Loucy (cell line): ENCODE measurements around the gene ZFYVE28.

Experiments used
- H2AFZ ChIP-seq: fragments of 200-600 bp; sonication (generic); 2 replicates; pipeline ENCODE4 v1.6.0; 2016; ENCODE audit warnings: antibody characterized with exemption, mild to moderate bottlenecking, low read length, moderate library complexity
- H3F3A ChIP-seq: fragments of 200-600 bp; 2 replicates; pipeline ENCODE4 v1.6.0; 2016; ENCODE audit warnings: antibody characterized with exemption, low read depth, mild to moderate bottlenecking
- H3K27me3 ChIP-seq: fragments of 200-600 bp; sonication (generic); 2 replicates; pipeline ENCODE4 v1.6.1; 2014; ENCODE audit warnings: low read length, mild to moderate bottlenecking; ENCODE audit not compliant: insufficient read depth, poor library complexity, severe bottlenecking
- H3K36me3 ChIP-seq: fragments of 200-600 bp; sonication (generic); 2 replicates; pipeline ENCODE4 v1.6.1; 2016; ENCODE audit warnings: low read length; ENCODE audit not compliant: insufficient read depth
- H3K4me1 ChIP-seq: fragments of 200-600 bp; sonication (generic); 2 replicates; pipeline ENCODE4 v1.5.1; 2014; ENCODE audit warnings: low read length, mild to moderate bottlenecking; ENCODE audit not compliant: insufficient read depth, poor library complexity, severe bottlenecking
- H3K4me2 ChIP-seq: fragments of 200-600 bp; sonication (generic); 2 replicates; pipeline ENCODE4 v1.6.0; 2014; ENCODE audit warnings: antibody characterized with exemption, low read length, low read depth, mild to moderate bottlenecking; ENCODE audit not compliant: poor library complexity, severe bottlenecking
- H3K4me3 ChIP-seq: fragments of 200-600 bp; sonication (generic); 2 replicates; pipeline ENCODE4 v1.5.1; 2014; ENCODE audit warnings: low read length, mild to moderate bottlenecking, mixed read lengths; ENCODE audit not compliant: poor library complexity, severe bottlenecking
- H3K79me2 ChIP-seq: fragments of 200-600 bp; sonication (generic); 2 replicates; pipeline ENCODE4 v1.6.1; 2014; ENCODE audit warnings: low read length; ENCODE audit not compliant: insufficient read depth
- H3K9ac ChIP-seq: fragments of 200-600 bp; sonication (generic); 2 replicates; pipeline ENCODE4 v1.6.0; 2014; ENCODE audit warnings: mild to moderate bottlenecking, low read depth, low read length, moderate library complexity; ENCODE audit not compliant: poor library complexity, severe bottlenecking
- H3K9me2 ChIP-seq: fragments of 200-600 bp; sonication (generic); replicated peaks from 2 replicates; pipeline ENCODE4 v1.6.1; 2016; ENCODE audit warnings: low read depth, low read length, mixed read lengths
- H3K9me3 ChIP-seq: fragments of 200-600 bp; sonication (generic); 2 replicates; pipeline ENCODE4 v1.6.1; 2014; ENCODE audit warnings: mild to moderate bottlenecking, antibody characterized with exemption, low read length, low read depth; ENCODE audit not compliant: insufficient read depth
- H4K20me1 ChIP-seq: fragments of 200-600 bp; sonication (generic); 2 replicates; pipeline ENCODE4 v1.6.0; 2014; ENCODE audit warnings: antibody characterized with exemption, low read length, mild to moderate bottlenecking; ENCODE audit not compliant: insufficient read depth, poor library complexity, severe bottlenecking
- EZH2phosphoT487 ChIP-seq: fragments of 200-600 bp; IDR thresholded peaks from 2 replicates; pipeline ENCODE4 v1.6.1; 2018; ENCODE audit warnings: antibody characterized with exemption, mild to moderate bottlenecking, moderate library complexity, borderline replicate concordance
- TF ChIP-seq, protein P1 (sequence below): fragments of 200-600 bp; sonication (generic); conservative IDR thresholded peaks from 2 replicates; pipeline ENCODE4 v1.5.1; 2014; ENCODE audit warnings: mild to moderate bottlenecking, antibody characterized with exemption, low read length

Gene ZFYVE28

DNA sequence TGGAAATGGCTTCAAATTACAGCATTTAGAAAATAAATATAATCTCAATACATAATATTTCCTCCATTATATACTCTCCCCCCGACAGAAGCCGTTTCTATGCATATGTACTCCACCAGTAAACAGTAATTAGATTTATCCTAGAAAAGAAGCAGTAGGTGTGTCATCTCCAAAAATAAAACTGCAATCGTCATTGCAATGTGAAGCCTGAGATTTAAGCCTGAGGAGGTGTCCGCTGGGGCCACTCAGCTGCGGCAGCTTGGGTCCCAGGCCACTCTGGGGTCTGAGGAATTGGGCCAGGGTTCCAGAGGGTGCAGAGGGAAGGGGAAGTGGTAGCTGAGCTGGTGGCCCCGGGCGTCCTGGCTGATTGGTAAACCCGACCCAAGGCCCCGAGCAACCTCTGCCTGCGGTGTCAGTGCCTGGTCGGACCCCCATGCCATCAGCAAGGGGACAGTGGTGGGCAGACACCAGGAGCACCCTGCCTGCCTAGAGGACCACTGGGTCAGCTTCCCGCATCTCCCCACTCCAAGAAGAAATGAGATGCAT, 148.8 kb downstream of the ZFYVE28 start:
- Histone ChIP-seq H3K4me3 (no peak overlapping the region), H3K9me3 (no peaks in the 10 kb centered on the region), H3K9me2 (no peaks in the 10 kb centered on the region), H3K79me2 (no peaks in the 10 kb centered on the region), H4K20me1 (no peaks in the 10 kb centered on the region), H3K9ac (no peak overlapping the region), H2AFZ (no peak overlapping the region), H3K27me3 (no peaks in the 10 kb centered on the region), H3K4me2 (no peak overlapping the region), H3K4me1 (peaks cover 16% of the 10 kb centered on the region), H3K36me3 (no peaks in the 10 kb centered on the region), H3F3A (no peaks in the 10 kb centered on the region)
- no peak for TF ChIP-seq EZH2phosphoT487
- TF ChIP-seq, protein P1, sequence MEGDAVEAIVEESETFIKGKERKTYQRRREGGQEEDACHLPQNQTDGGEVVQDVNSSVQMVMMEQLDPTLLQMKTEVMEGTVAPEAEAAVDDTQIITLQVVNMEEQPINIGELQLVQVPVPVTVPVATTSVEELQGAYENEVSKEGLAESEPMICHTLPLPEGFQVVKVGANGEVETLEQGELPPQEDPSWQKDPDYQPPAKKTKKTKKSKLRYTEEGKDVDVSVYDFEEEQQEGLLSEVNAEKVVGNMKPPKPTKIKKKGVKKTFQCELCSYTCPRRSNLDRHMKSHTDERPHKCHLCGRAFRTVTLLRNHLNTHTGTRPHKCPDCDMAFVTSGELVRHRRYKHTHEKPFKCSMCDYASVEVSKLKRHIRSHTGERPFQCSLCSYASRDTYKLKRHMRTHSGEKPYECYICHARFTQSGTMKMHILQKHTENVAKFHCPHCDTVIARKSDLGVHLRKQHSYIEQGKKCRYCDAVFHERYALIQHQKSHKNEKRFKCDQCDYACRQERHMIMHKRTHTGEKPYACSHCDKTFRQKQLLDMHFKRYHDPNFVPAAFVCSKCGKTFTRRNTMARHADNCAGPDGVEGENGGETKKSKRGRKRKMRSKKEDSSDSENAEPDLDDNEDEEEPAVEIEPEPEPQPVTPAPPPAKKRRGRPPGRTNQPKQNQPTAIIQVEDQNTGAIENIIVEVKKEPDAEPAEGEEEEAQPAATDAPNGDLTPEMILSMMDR, result no peak

DNA sequence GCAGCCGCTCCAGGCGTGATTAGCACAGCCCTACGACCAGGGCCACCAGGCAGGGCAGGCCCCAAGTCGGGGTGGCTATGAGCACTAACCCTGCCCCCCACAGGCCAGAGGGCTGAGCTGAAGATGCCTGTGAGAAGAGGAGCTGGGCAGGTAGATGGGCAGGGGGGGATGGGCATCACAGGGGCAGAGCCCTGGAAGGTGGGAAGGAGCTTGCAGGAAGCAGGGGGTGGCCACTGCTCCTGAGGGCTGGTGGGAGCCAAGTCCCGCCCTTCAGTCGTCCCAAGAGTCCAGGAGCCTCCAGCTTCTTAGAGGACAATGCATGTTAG, 149.3 kb downstream of the ZFYVE28 start:
- Histone ChIP-seq H3K9ac (no peak overlapping the region), H3K4me2 (no peak overlapping the region), H3K9me2 (no peaks in the 10 kb centered on the region), H3K4me1 (peaks cover 16% of the 10 kb centered on the region), H3K4me3 (no peak overlapping the region), H2AFZ (no peak overlapping the region), H3K79me2 (no peaks in the 10 kb centered on the region), H3K9me3 (no peaks in the 10 kb centered on the region), H3K36me3 (no peaks in the 10 kb centered on the region), H4K20me1 (no peaks in the 10 kb centered on the region), H3K27me3 (no peaks in the 10 kb centered on the region), H3F3A (no peaks in the 10 kb centered on the region)
- no peak for TF ChIP-seq EZH2phosphoT487
- TF ChIP-seq, protein P1, result no peak

DNA sequence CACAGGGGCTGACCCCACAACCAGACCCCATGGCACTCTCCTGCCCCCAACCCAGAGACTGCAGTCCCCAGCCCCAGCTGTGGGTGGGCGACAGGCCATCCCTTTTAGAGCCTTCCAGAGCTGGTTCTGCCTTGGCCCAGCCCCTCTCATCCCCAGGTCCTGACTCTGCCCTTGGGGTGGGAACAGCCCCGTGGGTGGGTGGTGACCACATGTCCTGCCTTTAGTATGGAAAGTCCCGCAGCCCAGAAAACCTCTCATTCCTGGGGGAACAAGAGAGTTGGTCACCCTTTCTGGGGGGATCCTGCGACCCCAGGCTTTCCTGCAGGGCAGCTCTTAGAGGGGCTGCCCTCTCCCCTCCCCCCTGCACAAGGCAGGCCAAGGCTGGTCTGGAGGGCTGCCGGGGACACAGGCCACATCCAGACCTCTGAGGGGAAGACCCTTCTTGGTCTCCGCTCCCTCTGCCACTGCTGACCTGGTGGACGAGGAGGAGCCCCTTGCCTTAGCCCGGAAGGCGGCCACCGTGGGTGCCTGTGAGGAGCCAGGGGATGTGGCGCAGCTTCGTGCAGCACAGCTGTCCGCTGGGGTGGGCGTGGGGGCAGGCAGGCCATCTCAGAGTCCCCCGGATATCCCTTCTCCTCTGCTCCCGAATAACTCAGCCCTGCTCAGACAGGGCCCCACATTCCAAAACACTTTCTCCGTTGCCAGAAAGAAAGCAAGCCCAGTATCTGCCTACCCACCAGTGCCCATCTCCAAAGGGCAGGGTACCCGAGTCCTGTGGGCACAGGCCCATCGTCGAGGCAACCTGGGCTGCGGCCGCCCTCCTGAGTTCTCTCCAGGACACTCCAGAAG, 149.9 kb downstream of the ZFYVE28 start:
- no peaks in the 10 kb centered on the region for H3K79me2 ChIP-seq
- H4K20me1 ChIP-seq, result no peaks in the 10 kb centered on the region
- no peaks in the 10 kb centered on the region for H3K36me3 ChIP-seq
- H3F3A ChIP-seq, result no peaks in the 10 kb centered on the region
- no peak overlapping the region for H3K4me3 ChIP-seq
- no peaks in the 10 kb centered on the region for H3K9me2 ChIP-seq
- no peaks in the 10 kb centered on the region for H3K27me3 ChIP-seq
- H3K9me3 ChIP-seq, result no peaks in the 10 kb centered on the region
- H2AFZ ChIP-seq, result no peak overlapping the region
- no peak for TF ChIP-seq EZH2phosphoT487
- TF ChIP-seq, protein P1, result no peak
- no peak overlapping the region for H3K4me2 ChIP-seq
- peaks cover 21% of the 10 kb centered on the region for H3K4me1 ChIP-seq
- no peak overlapping the region for H3K9ac ChIP-seq
